ENCODE data around the gene CA5B. TPM values are rescaled to one million over a fixed set of nuclear protein-coding genes. Genes with fewer than 3 reads are reported as not detected.

The CA5B gene
- total RNA-seq, 2 experiments from 2014 or later, result 26.1 to 31.7 TPM

DNA sequence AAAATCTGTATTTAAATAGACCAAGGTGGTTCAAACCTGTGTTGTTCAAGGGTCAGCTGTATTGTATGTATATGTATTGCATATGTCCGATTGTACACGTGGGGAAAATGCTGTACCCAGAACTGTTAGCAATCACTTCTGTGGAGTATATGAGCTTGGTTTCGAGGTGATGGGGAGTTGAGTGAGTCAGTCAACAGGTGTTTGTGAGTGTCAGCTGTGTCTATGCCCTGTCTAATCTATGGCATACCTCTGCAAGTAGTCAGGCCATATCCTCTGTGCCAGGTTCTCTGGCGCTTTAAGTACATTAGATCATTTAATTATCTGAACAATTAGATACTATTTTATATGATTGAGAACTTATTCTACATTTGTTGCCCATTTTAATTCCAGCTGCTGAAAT, 59.6 kb downstream of the CA5B start:
- Mint-ChIP-seq H3K27me3 (no peaks in the 10 kb centered on the region), H3K9me3 (no peaks in the 10 kb centered on the region), H3K4me3 (no peak overlapping the region), H3K4me1 (peaks cover 43% of the 10 kb centered on the region), H3K36me3 (ENCODE audit: low read depth) (peaks cover 35% of the 10 kb centered on the region), H3K27ac (no peak overlapping the region)
- ChIA-PET CTCF (interaction anchor here (0.9 kb wide), 1 partner anchor 9 kb away, joined by 3 read pairs; no protein-coding TSS in a partner anchor), POLR2A (no interaction called here)
- no peak for DNase-seq

GRCh38 chrX:15804563-15804962, 66.5 kb downstream of the CA5B start:
- POLR2A ChIA-PET, result interaction anchor here (1.0 kb wide), 1 partner anchor 13 kb away, joined by 3 read pairs; no protein-coding TSS in a partner anchor
- CTCF ChIA-PET, result no interaction called here
- Mint-ChIP-seq H3K4me1 (no peaks in the 10 kb centered on the region), H3K4me3 (no peak overlapping the region), H3K27ac (no peak overlapping the region), H3K9me3 (no peaks in the 10 kb centered on the region), H3K27me3 (no peaks in the 10 kb centered on the region), H3K36me3 (ENCODE audit: low read depth) (peaks cover 25% of the 10 kb centered on the region)
- DNase-seq, result no peak

DNA sequence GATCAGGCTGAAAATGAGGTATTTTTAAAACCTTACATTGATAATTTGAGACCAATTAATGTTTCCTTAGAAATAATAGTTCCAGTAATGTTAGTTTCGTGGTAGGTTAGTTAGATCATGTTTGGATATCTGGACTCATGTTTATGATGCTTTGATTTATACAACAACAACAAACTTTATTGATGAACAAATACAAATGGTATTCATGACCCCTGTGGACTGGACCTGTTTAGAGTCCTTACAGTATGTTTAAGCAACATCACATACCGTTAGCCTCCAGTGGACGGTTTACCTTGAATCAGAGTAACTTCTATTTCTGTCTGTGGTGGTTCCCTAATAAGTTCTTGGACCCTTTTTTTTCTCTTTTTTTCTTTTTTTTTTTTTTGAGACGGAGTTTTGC, 70.2 kb downstream of the CA5B start:
- no peak for DNase-seq
- no peaks in the 10 kb centered on the region for H3K27me3 Mint-ChIP-seq
- H3K36me3 Mint-ChIP-seq (ENCODE audit: low read depth), result peaks cover 42% of the 10 kb centered on the region
- H3K4me3 Mint-ChIP-seq, result no peak overlapping the region
- POLR2A ChIA-PET, result no interaction called here
- no peak overlapping the region for H3K27ac Mint-ChIP-seq
- CTCF ChIA-PET, result no interaction called here
- no peaks in the 10 kb centered on the region for H3K9me3 Mint-ChIP-seq
- peaks cover 6% of the 10 kb centered on the region for H3K4me1 Mint-ChIP-seq

DNA sequence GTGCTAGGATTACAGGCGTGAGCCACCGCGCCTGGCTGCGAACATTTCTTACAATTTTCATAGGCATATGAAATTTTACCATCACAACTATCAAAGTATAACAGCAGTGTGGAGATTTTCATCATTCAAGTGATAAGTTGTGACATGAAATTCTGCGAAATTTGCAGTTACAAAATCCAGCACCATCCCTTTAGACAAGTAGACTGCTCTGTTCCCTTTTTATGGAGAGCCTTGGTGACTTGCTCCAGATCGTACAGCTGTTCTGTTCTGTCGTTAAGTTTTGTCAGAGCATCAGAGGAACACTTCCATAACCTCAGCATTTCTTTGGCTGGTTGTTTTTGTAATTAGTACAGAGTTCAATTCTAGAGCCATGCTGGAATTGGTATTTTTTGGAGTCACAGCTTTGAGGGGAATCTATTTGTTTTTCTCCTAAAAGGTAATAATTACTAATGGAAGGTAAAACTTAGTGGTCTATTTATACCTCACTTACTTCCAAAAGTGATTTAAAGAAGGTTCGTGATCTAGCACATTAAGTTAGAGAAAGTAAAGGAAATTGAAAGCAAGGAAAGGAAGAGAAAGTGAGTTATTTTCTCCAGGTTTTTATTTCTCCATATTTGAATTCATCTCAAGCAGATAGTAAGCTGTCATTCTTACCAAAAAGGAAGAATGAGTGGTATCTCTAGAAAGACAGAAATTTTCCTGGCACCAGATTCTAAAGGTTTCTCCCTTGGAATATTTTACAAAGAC, 74.3 kb downstream of the CA5B start:
- Mint-ChIP-seq H3K4me3 (no peak overlapping the region), H3K9me3 (no peaks in the 10 kb centered on the region), H3K27me3 (no peaks in the 10 kb centered on the region), H3K27ac (no peak overlapping the region), H3K36me3 (ENCODE audit: low read depth) (peaks cover 45% of the 10 kb centered on the region), H3K4me1 (peaks cover 43% of the 10 kb centered on the region)
- DNase-seq, result no peak
- ChIA-PET POLR2A (interaction anchor here (1.3 kb wide), 1 partner anchor 21 kb away, joined by 4 read pairs; no protein-coding TSS in a partner anchor), CTCF (interaction anchor here (1.4 kb wide), 1 partner anchor 43 kb away, joined by 3 read pairs; the partner anchor contains the start of gene AP1S2)

DNA sequence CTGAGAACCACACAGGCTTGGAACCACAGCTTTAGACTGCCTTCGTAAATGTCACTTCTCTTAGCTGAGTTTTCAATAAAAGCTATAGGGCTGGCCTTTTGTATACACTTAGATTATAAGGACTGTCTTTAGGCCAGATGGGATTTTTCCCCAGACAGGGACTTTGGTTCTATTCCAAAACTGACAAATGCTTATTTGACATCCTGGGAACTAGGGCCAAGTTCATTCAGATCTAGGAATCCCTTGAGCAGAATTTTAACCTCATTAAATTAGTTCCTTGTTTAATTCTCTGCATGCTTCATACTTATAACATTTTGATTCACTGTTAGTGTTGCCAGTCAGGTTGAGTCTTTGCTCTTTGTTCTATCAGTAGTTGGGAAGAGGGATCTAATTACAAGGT, 75.3 kb downstream of the CA5B start:
- ChIA-PET POLR2A (interaction anchor here (1.3 kb wide), 1 partner anchor 22 kb away, joined by 4 read pairs; no protein-coding TSS in a partner anchor), CTCF (interaction anchor here (1.4 kb wide), 1 partner anchor 42 kb away, joined by 3 read pairs; the partner anchor contains the start of gene AP1S2)
- Mint-ChIP-seq H3K36me3 (ENCODE audit: low read depth) (peaks cover 50% of the 10 kb centered on the region), H3K4me1 (peaks cover 46% of the 10 kb centered on the region), H3K27me3 (no peaks in the 10 kb centered on the region), H3K4me3 (no peak overlapping the region), H3K9me3 (no peaks in the 10 kb centered on the region), H3K27ac (no peak overlapping the region)
- no peak for DNase-seq

DNA sequence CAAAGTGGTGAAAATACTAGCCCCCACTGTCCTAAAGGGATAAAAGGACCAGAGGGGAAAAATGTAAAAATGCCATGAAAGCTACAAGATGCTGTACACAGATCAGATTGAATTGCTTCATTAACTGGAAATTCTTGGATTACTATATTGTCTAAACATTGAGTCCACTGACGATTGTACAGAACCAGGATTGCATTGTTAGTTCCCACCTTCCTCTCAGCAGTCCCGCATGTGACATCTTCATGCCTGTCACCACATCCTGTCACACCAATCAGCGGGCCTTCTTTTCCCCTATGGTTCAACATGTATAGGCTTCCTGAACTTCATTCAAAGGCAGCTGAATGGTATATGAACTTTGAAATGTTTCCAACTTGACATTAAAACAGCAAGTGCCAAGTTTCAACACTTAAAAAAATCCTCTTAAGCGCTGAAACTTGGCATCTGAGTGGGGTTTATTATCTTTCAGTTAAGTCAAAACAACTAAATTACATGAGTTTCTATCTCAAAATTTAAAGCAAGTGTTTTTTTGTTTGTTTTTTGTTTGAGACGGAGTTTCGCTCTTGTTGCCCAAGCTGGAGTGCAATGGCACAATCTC, 76.8 kb downstream of the CA5B start:
- Mint-ChIP-seq H3K27me3 (no peaks in the 10 kb centered on the region), H3K27ac (no peak overlapping the region), H3K9me3 (no peaks in the 10 kb centered on the region), H3K36me3 (ENCODE audit: low read depth) (peaks cover 46% of the 10 kb centered on the region), H3K4me1 (peaks cover 46% of the 10 kb centered on the region), H3K4me3 (no peak overlapping the region)
- ChIA-PET POLR2A (interaction anchor here (1.1 kb wide), 1 partner anchor 40 kb away, joined by 3 read pairs; the partner anchor contains the start of gene AP1S2), CTCF (interaction anchor here (0.6 to 1.2 kb wide), 4 partner anchors 32 to 1033 kb away, joined by 3 read pairs; no protein-coding TSS in a partner anchor)
- no peak for DNase-seq

GRCh38 chrX:15815779-15816437, 77.8 kb downstream of the CA5B start:
- ChIA-PET POLR2A (interaction anchor here (0.9 to 2.1 kb wide), 6 partner anchors 10 to 77 kb away, joined by 3 to 16 read pairs (median 6); partner anchors contain the start of genes AP1S2, CA5B and ZRSR2), CTCF (interaction anchor here (0.9 to 1.4 kb wide), 5 partner anchors 15 to 156 kb away, joined by 3 to 7 read pairs (median 3); partner anchors contain the start of gene AP1S2)
- peaks cover 54% of the 10 kb centered on the region for H3K4me1 Mint-ChIP-seq
- H3K27ac Mint-ChIP-seq, result peak overlapping the region; percentile 79
- peak; percentile 40 for DNase-seq
- H3K4me3 Mint-ChIP-seq, result no peak overlapping the region
- no peaks in the 10 kb centered on the region for H3K9me3 Mint-ChIP-seq
- no peaks in the 10 kb centered on the region for H3K27me3 Mint-ChIP-seq
- H3K36me3 Mint-ChIP-seq (ENCODE audit: low read depth), result peaks cover 49% of the 10 kb centered on the region

- Mint-ChIP-seq H3K9me3 (no peaks in the 10 kb centered on the region), H3K27ac (peak overlapping the region; percentile 79), H3K36me3 (ENCODE audit: low read depth) (peaks cover 53% of the 10 kb centered on the region), H3K4me3 (no peak overlapping the region), H3K4me1 (peaks cover 54% of the 10 kb centered on the region), H3K27me3 (no peaks in the 10 kb centered on the region)
- ChIA-PET CTCF (interaction anchor here (0.9 to 1.4 kb wide), 4 partner anchors 15 to 39 kb away, joined by 3 to 7 read pairs (median 4); partner anchors contain the start of gene AP1S2), POLR2A (interaction anchor here (0.9 to 2.1 kb wide), 7 partner anchors 11 to 78 kb away, joined by 3 to 16 read pairs (median 4); partner anchors contain the start of genes AP1S2, CA5B and ZRSR2)
- no peak for DNase-seq
These were observed 78.4 kb downstream of the CA5B start for GRCh38 chrX:15816438-15816809.

DNA sequence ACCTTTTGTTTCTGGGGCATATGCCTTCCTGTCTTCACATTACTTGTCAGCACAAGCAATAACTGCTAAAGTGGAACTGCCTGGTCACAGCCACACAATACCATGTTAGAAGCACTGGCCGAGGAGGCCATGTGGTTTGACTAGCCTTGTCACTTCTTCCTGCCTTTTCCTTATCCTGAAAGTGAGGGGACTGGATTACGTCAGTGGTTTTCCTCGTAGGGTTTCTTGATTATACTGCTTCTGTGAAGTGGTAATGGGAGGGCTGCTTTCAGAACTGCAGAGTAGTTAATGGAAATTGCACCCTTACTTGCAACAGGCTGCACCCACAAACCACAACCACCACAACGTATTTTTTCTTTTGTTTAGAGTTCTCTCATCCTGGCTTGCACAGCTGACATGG, 78.8 kb downstream of the CA5B start:
- Mint-ChIP-seq H3K27ac (peak overlapping the region; percentile 79), H3K27me3 (no peaks in the 10 kb centered on the region), H3K4me3 (no peak overlapping the region), H3K36me3 (ENCODE audit: low read depth) (peaks cover 55% of the 10 kb centered on the region), H3K9me3 (no peaks in the 10 kb centered on the region), H3K4me1 (peaks cover 54% of the 10 kb centered on the region)
- peak; percentile 61 for DNase-seq
- POLR2A ChIA-PET, result interaction anchor here (1.0 to 2.1 kb wide), 6 partner anchors 12 to 78 kb away, joined by 3 to 16 read pairs (median 6); partner anchors contain the start of genes AP1S2, CA5B and ZRSR2
- CTCF ChIA-PET, result no interaction called here

DNA sequence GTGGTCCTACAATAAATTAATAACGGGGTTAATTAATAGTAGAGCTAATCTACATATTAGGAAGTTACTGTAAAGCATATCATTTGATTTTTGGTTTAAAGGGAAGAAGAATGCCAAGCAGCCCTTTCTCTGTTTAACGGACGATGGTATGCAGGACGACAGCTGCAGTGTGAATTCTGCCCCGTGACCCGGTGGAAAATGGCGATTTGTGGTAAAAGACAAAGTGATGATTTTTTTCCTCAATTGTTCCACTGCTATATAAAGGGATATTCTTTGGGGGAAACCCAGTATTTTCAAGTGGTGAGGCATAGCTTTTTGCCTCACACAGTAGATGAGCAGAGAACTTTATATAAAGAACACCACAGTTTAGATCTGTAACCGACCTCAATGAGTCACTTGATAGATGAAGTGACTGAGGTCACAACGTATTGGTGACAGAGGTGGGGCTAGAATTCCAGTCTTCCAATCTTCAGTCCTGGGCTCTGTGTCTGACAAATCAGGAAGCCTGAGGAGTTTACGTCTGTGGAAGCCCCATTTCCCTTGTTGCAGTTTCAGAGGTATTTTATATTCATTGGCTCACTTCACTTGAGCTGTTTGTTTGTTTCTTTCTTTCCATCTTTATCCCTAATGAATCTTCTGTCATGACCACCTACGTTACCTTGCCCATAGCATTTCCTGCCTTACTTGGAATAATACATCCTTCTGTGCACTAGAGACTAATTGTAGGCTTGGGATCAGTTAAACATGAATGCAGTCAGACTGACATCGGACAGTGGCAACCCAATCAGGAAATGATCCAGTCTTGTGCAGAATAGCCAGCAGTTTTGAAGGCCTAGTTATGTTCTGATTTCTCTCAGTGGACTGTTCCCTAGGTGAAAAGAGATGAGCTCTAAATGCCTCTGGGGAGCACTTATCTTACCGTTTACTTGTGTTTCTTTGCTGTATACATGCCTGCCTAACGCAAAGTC, 82.3 kb downstream of the CA5B start:
- Mint-ChIP-seq H3K9me3 (no peaks in the 10 kb centered on the region), H3K27ac (peak overlapping the region; percentile 29), H3K4me3 (no peak overlapping the region), H3K4me1 (peaks cover 31% of the 10 kb centered on the region), H3K27me3 (no peaks in the 10 kb centered on the region), H3K36me3 (ENCODE audit: low read depth) (peaks cover 55% of the 10 kb centered on the region)
- no peak for DNase-seq
- POLR2A ChIA-PET, result interaction anchor here (1.9 kb wide), 1 partner anchor 30 kb away, joined by 4 read pairs; the partner anchor contains the start of gene ZRSR2
- CTCF ChIA-PET, result no interaction called here

DNA sequence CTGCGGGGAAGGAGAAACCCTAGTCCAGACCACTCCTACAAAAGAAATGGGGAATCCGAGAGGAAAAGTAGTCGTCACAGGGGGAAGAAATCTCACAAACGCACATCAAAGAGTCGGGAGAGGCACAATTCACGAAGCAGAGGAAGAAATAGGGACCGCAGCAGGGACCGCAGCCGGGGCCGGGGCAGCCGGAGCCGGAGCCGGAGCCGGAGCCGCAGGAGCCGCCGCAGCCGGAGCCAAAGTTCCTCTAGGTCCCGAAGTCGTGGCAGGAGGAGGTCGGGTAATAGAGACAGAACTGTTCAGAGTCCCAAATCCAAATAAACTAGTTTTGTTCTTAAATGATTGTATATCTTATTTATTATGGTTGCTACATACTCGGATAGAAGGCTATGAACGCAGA, 84.9 kb downstream of the CA5B start:
- Mint-ChIP-seq H3K27ac (no peak overlapping the region), H3K36me3 (ENCODE audit: low read depth) (peaks cover 52% of the 10 kb centered on the region), H3K4me1 (peaks cover 10% of the 10 kb centered on the region), H3K4me3 (no peak overlapping the region), H3K9me3 (no peaks in the 10 kb centered on the region), H3K27me3 (no peaks in the 10 kb centered on the region)
- ChIA-PET POLR2A (no interaction called here), CTCF (no interaction called here)
- no peak for DNase-seq

DNA sequence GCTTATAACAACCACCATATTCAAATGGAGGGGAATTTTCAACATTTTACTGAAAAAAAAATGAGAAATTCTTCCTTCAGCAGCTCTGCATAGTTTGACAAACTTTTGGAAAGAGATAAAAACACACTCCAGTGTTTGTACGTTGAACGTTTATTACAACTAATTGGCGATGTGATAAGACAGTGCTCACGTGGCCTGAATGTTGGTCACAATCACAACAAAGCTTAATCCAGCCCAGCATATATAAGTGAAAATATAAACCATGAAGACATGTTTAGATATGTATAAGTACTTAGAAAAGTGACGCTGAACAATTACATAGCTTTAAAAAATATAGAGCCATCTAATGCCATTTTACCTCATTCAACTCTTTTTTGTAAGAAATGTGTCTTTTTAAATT, 87.9 kb downstream of the CA5B start:
- DNase-seq, result no peak
- Mint-ChIP-seq H3K4me1 (no peaks in the 10 kb centered on the region), H3K27ac (no peak overlapping the region), H3K9me3 (no peaks in the 10 kb centered on the region), H3K36me3 (ENCODE audit: low read depth) (peaks cover 41% of the 10 kb centered on the region), H3K27me3 (no peaks in the 10 kb centered on the region), H3K4me3 (no peak overlapping the region)
- POLR2A ChIA-PET, result no interaction called here
- CTCF ChIA-PET, result no interaction called here
